Uterus (tissue), 4 donors: ENCODE measurements around the gene LPP. TPM values are rescaled to one million over a fixed set of nuclear protein-coding genes. Genes with fewer than 3 reads are reported as not detected.

Experiments
- DNase-seq, 2 donors: peaks; one replicate each; pipeline ENCODE4 v3.0.0-alpha.2; 2019 to 2020
- H3K27ac ChIP-seq, 2 donors: fragments of 200-600 bp; sonication (generic); 1 replicate in 1 of 2; 2 replicates in 1 of 2; pipeline ENCODE4 v1.5.1; 2016 to 2018
- H3K27me3 ChIP-seq, 2 donors: fragments of 200-600 bp; sonication (generic); one replicate each; pipeline ENCODE4 v1.5.1; 2018 to 2019; ENCODE audit warnings: control low read depth in 1 of 2
- H3K36me3 ChIP-seq, 2 donors: fragments of 200-600 bp; sonication (generic); one replicate each; pipeline ENCODE4 v1.5.1; 2019; ENCODE audit warnings: control low read depth in 1 of 2
- H3K4me1 ChIP-seq, 2 donors: fragments of 200-600 bp; sonication (generic); one replicate each; pipeline ENCODE4 v1.5.1; 2018 to 2019; ENCODE audit warnings: control low read depth in 1 of 2
- H3K4me3 ChIP-seq, 2 donors: fragments of 200-600 bp; sonication (generic); 1 replicate in 1 of 2; 2 replicates in 1 of 2; pipeline ENCODE4 v1.5.1; 2018 to 2019; ENCODE audit warnings: mild to moderate bottlenecking in 1 of 2
- H3K9me3 ChIP-seq, 2 donors: fragments of 200-600 bp; sonication (generic); one replicate each; pipeline ENCODE4 v1.5.1; 2019; ENCODE audit warnings: control low read depth in 1 of 2
- CTCF ChIP-seq, 4 experiments: fragments of 200-600 bp in 2 of 4; fragments of 450-650 bp in 2 of 4; sonication (generic) in 2 of 4; IDR thresholded peaks; one replicate each; pipeline ENCODE4 v1.5.1; 2016 to 2019; ENCODE audit warnings: antibody characterized with exemption in 4 of 4, mild to moderate bottlenecking in 2 of 4, moderate library complexity in 1 of 4
- POLR2A ChIP-seq, 2 donors: fragments of 450-650 bp; IDR thresholded peaks; one replicate each; pipeline ENCODE4 v1.6.1; 2016; ENCODE audit warnings: antibody characterized with exemption in 2 of 2, mild to moderate bottlenecking in 1 of 2, moderate library complexity in 1 of 2
- intact Hi-C: fragments of 100-400 bp; cut with DNase I; formaldehyde crosslinking; loops from one replicate; pipeline ENCODE4 v1.15.1; 2023; ENCODE audit warnings: low total_unique reads
- total RNA-seq, 4 donors: library from RNA; depleted of rRNA in 3 of 4; stranded (reverse); fragments of >200 nt in 3 of 4; gene quantifications; one replicate each; pipeline versions ENCODE4 v1.1.0 to v1.2.4, GENCODE V29; 2014 to 2023
- donor health status: DM: yes; HTN: yes; CAD: no.

LPP gene
- total RNA-seq, 4 donors from 2014 or later = 180 to 1,374 (median 712) TPM

- TF ChIP-seq POLR2A (IDR thresholded peaks at IDR 0.05) = no peak
- no peak for TF ChIP-seq CTCF (IDR thresholded peaks at IDR 0.05)
- Histone ChIP-seq H3K36me3 (no peaks in the 10 kb centered on the region), H3K27me3 (no peaks in the 10 kb centered on the region), H3K9me3 (no peaks in the 10 kb centered on the region), H3K4me1 (no peaks in the 10 kb centered on the region), H3K4me3 (no peak overlapping the region), H3K27ac (no peak overlapping the region)
- no peak for DNase-seq
- intact Hi-C loops = no loop called here
These were observed 687.9 kb downstream of the LPP start for GRCh38 chr3:188841906-188842305.

- DNase-seq = no peak
- H3K4me3 ChIP-seq = no peak overlapping the region
- no peak for TF ChIP-seq CTCF (IDR thresholded peaks at IDR 0.05)
- H3K27me3 ChIP-seq = no peaks in the 10 kb centered on the region
- intact Hi-C loops = no loop called here
- H3K4me1 ChIP-seq = no peaks in the 10 kb centered on the region
- H3K36me3 ChIP-seq = no peaks in the 10 kb centered on the region
- H3K9me3 ChIP-seq = no peaks in the 10 kb centered on the region
- H3K27ac ChIP-seq = no peak overlapping the region
These were observed 688.7 kb downstream of the LPP start for GRCh38 chr3:188842639-188843038.

- Histone ChIP-seq H3K27ac (no peak overlapping the region), H3K36me3 (no peaks in the 10 kb centered on the region), H3K4me3 (no peak overlapping the region), H3K9me3 (no peaks in the 10 kb centered on the region), H3K27me3 (no peaks in the 10 kb centered on the region), H3K4me1 (no peaks in the 10 kb centered on the region)
- intact Hi-C loops = no loop called here
- TF ChIP-seq CTCF (IDR thresholded peaks at IDR 0.05) (no peak), POLR2A (IDR thresholded peaks at IDR 0.05) (no peak)
- no peak for DNase-seq
These were observed 690.1 kb downstream of the LPP start for GRCh38 chr3:188844096-188844495.

DNA sequence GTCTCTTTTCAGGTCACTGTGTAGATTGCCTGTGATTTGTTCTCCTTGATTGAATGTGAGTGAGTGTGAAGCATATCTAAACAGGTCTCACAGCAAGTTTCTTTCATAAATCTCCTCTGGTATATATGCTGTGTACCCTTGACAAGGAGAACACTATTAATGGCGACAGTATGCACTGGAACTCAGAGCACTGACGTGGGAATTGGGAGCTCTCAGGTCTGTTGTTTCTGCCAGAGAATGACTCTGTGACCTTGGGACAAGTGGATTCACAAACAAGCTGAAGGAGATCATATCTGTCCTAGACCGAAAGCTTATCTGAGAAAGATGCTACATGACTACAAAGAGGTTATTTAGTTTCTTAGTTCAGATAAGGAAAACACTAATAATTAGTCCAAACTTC is 691.6 kb downstream of the LPP start:
- DNase-seq = no peak
- intact Hi-C loops = no loop called here
- no peak for TF ChIP-seq CTCF (IDR thresholded peaks at IDR 0.05)
- TF ChIP-seq POLR2A (IDR thresholded peaks at IDR 0.05) = no peak
- Histone ChIP-seq H3K27me3 (no peaks in the 10 kb centered on the region), H3K9me3 (no peaks in the 10 kb centered on the region), H3K27ac (no peak overlapping the region), H3K36me3 (no peaks in the 10 kb centered on the region), H3K4me3 (no peak overlapping the region), H3K4me1 (no peaks in the 10 kb centered on the region)

DNA sequence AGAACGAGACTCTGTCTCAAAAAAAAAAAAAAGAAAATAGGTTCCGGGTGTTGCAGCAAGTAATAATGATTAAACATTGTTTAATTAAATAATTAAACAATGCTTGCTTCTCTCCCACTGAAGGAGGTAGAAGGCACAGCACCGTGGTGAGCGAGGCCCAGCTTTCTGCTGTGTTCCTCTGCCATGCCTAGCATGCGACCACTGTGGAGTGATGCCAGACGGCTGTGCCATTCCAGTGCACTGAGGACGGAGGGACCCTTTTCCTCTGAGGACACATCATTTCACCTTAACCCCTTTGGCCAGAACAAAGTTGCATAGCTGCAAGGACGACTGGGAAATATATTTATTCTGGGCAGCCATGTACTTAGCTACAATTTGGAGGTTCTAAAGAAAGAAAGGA is 695.0 kb downstream of the LPP start:
- Histone ChIP-seq H3K9me3 (no peaks in the 10 kb centered on the region), H3K4me1 (no peaks in the 10 kb centered on the region), H3K27ac (no peak overlapping the region), H3K4me3 (no peak overlapping the region), H3K36me3 (no peaks in the 10 kb centered on the region), H3K27me3 (no peaks in the 10 kb centered on the region)
- TF ChIP-seq CTCF (IDR thresholded peaks at IDR 0.05) (no peak), POLR2A (IDR thresholded peaks at IDR 0.05) (no peak)
- no peak for DNase-seq
- intact Hi-C loops = no loop called here
